ENCODE measurements around the gene TAF3.
"Not testable (repeated sequence)": the region's sequence is repeated elsewhere in the genome, so short reads cannot be mapped to it uniquely, and the experiment has no call there.

Gene TAF3

GRCh38 chr10:7818295-7819120, at the start of gene TAF3:
TSS of gene TAF3 (plus strand) at chr10:7818505. CDS start at chr10:7818710, 205 bp downstream.
- DNase-seq (ENCODE audit: low read depth in 2 of 2), result peak; percentile 81 to 86

- no peak for DNase-seq (ENCODE audit: low read depth in 2 of 2)
Measured at GRCh38 chr10:7773845-7774801, 44.2 kb upstream of the TAF3 start.

GRCh38 chr10:7776777-7777176, 41.5 kb upstream of the TAF3 start:
- DNase-seq (ENCODE audit: low read depth in 2 of 2), result no peak

- DNase-seq (ENCODE audit: low read depth in 2 of 2), result not testable (repeated sequence)
Measured at GRCh38 chr10:7782194-7782593, 36.1 kb upstream of the TAF3 start.

- no peak for DNase-seq (ENCODE audit: low read depth in 2 of 2)
Measured at GRCh38 chr10:7786430-7786829, 31.9 kb upstream of the TAF3 start.

GRCh38 chr10:7787150-7787856, 31.0 kb upstream of the TAF3 start:
- DNase-seq (ENCODE audit: low read depth in 2 of 2), result no peak

- peak; percentile 93 to 95 for DNase-seq (ENCODE audit: low read depth in 2 of 2)
Measured at GRCh38 chr10:7787857-7788638, 30.3 kb upstream of the TAF3 start, which contains the start of the genes ATP5F1C and KIN. TSS of gene ATP5F1C (plus strand) at chr10:7788177. CDS start at chr10:7788208, 31 bp downstream. TSS of gene KIN (minus strand) at chr10:7787993. CDS start at chr10:7787933, 60 bp downstream.

GRCh38 chr10:7788639-7789286, 29.5 kb upstream of the TAF3 start:
- no peak for DNase-seq (ENCODE audit: low read depth in 2 of 2)

- DNase-seq (ENCODE audit: low read depth in 2 of 2), result no peak
Measured at GRCh38 chr10:7789390-7789789, 28.9 kb upstream of the TAF3 start.

GRCh38 chr10:7792541-7792940, 25.8 kb upstream of the TAF3 start:
- no peak for DNase-seq (ENCODE audit: low read depth in 2 of 2)

GRCh38 chr10:7794251-7795026, 23.9 kb upstream of the TAF3 start:
- DNase-seq (ENCODE audit: low read depth in 2 of 2), result no peak

GRCh38 chr10:7795605-7796004, 22.7 kb upstream of the TAF3 start:
- DNase-seq (ENCODE audit: low read depth in 2 of 2), result no peak

GRCh38 chr10:7797582-7797981, 20.7 kb upstream of the TAF3 start:
- DNase-seq (ENCODE audit: low read depth in 2 of 2), result no peak

GRCh38 chr10:7802606-7803005, 15.7 kb upstream of the TAF3 start:
- no peak for DNase-seq (ENCODE audit: low read depth in 2 of 2)

GRCh38 chr10:7804216-7804615, 14.1 kb upstream of the TAF3 start:
- no peak for DNase-seq (ENCODE audit: low read depth in 2 of 2)

- DNase-seq (ENCODE audit: low read depth in 2 of 2), result no peak
Measured at GRCh38 chr10:7804741-7805140, 13.6 kb upstream of the TAF3 start.

- no peak for DNase-seq (ENCODE audit: low read depth in 2 of 2)
Measured at GRCh38 chr10:7808686-7809267, 9.5 kb upstream of the TAF3 start.

GRCh38 chr10:7810443-7810842, 7.9 kb upstream of the TAF3 start:
- no peak for DNase-seq (ENCODE audit: low read depth in 2 of 2)

- no peak for DNase-seq (ENCODE audit: low read depth in 2 of 2)
Measured at GRCh38 chr10:7811000-7811399, 7.3 kb upstream of the TAF3 start.

Measured in stimulated activated CD8-positive, alpha-beta memory T cell treated with anti-CD3 and anti-CD28 coated beads, Interleukin-2, amount 100 ng/mL, for 1 hour (primary cell).